Erythroblast (primary cell): ENCODE data around the gene UGT2A2.

Source experiments
- DNase-seq, 2 experiments: peaks; one replicate each; lab custom pipeline; 2025; lab: John Stamatoyannopoulos, UW
- GATA1 ChIP-seq: IDR thresholded peaks from 2 replicates; pipeline ENCODE4 v1.6.1; 2011; ENCODE audit warnings: low read depth, mild to moderate bottlenecking, control low read depth, low read length, moderate library complexity
- POLR2A ChIP-seq: IDR thresholded peaks from 2 replicates; pipeline ENCODE4 v1.6.1; 2011; ENCODE audit warnings: mild to moderate bottlenecking, low read length

Gene UGT2A2

GRCh38 chr4:69610484-69610883 lies 29.0 kb downstream of the UGT2A2 start:
- no peak for DNase-seq
- TF ChIP-seq GATA1 = no peak
- no peak for TF ChIP-seq POLR2A

DNA sequence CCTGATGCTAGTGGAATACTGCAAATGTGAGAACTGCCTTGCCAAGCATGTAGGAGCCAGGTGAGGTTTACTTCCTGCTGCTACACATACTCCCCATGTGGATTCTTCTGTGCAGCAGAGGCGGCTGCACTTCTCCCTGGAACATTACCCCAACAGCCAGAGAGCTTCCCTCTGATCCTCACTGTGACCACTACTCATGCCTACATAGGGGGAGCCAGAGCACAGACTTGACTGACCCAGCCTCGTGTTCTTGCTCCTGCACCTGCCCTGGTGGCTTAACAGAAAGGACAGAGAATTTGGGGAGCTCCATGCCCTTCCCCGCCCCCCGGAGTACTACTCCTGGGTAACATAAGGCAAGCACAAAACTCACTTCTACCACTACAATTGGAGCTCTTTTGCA lies 38.4 kb downstream of the UGT2A2 start:
- no peak for TF ChIP-seq POLR2A
- no peak for TF ChIP-seq GATA1
- no peak for DNase-seq

DNA sequence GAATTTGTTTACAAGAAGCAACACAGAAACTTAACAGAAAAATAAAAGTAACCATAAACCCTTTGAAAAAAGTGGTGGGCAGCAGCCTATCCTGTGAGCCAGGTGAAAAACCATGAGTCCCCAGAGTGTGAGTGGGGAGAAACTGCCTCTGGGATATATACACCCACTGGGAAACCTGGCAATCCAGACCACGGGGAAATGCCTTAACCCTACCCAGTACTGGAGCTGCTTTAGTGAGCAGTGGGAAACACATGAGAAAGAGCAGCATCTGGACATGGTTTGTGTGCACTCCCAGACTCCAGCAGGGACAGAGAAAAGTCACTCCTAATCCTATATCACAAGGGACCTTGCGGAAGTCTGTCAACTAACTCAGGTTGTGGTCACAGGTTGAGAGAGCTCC lies 39.4 kb downstream of the UGT2A2 start:
- DNase-seq = no peak
- TF ChIP-seq POLR2A (no peak), GATA1 (no peak)

- TF ChIP-seq POLR2A = no peak
- no peak for TF ChIP-seq GATA1
- DNase-seq = no peak
Observed at GRCh38 chr4:69594382-69594781, 45.1 kb downstream of the UGT2A2 start.

DNA sequence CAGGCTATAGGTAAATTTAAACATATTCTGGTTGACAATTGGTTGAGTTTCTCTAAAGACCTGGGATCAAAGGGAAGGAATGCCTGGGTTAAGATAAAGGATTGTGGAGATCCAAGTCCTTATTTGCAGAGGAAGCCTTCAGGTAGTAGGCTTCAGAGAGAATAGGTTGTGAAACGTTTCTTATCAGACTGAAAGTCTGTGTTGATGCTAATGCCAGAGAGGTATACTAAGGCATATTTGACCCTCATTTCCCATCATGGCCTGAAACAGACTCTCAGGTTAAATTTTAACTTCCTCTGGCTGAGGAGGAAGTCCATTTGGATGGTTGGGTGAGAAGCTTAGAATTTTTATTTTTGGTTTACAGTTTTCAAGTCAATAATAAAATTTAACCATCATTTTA lies 48.1 kb downstream of the UGT2A2 start:
- DNase-seq = no peak
- TF ChIP-seq POLR2A (no peak), GATA1 (no peak)

DNA sequence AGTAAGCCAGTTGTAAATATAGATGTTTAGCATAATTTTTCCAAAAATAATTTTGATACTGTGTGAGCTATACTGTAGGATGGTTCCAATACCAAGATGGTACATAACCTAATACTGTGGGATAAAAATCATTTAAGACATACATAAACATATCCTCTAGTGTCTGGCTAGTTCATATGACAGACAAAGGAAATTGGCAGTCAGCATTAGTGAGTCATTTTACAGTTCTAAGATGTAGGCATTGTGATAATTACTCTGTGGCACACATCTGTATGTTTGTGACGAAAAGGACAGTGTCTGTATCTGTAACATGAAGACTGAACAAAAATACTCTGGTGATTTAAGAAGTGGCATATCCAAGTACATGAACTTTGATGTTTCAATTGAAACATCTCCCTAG lies 49.6 kb downstream of the UGT2A2 start:
- no peak for TF ChIP-seq POLR2A
- no peak for TF ChIP-seq GATA1
- no peak for DNase-seq

- TF ChIP-seq GATA1 (no peak), POLR2A (no peak)
- DNase-seq = no peak
Observed at GRCh38 chr4:69584135-69584534, 55.3 kb downstream of the UGT2A2 start.

GRCh38 chr4:69583543-69583942 lies 55.9 kb downstream of the UGT2A2 start:
- no peak for DNase-seq
- TF ChIP-seq GATA1 (no peak), POLR2A (no peak)

DNA sequence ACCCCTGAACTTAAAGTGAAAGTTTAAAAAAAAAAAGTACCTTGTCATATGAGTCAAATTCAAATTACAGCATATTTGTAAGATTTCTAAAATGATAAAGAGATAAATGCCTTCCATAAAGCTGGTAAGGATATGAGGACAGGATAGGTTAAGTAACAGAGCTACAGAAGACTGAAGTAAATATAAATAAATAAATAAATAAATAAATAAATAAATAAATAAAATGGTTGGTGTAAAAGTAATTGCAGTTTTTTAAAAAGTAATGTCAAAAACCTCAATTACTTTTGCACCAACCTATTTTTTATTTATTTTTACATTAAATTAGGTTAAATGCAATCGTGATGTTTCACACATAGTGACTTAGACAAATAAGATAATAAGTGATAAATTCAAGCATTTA lies 62.2 kb downstream of the UGT2A2 start:
- DNase-seq = no peak
- TF ChIP-seq POLR2A (no peak), GATA1 (no peak)

DNA sequence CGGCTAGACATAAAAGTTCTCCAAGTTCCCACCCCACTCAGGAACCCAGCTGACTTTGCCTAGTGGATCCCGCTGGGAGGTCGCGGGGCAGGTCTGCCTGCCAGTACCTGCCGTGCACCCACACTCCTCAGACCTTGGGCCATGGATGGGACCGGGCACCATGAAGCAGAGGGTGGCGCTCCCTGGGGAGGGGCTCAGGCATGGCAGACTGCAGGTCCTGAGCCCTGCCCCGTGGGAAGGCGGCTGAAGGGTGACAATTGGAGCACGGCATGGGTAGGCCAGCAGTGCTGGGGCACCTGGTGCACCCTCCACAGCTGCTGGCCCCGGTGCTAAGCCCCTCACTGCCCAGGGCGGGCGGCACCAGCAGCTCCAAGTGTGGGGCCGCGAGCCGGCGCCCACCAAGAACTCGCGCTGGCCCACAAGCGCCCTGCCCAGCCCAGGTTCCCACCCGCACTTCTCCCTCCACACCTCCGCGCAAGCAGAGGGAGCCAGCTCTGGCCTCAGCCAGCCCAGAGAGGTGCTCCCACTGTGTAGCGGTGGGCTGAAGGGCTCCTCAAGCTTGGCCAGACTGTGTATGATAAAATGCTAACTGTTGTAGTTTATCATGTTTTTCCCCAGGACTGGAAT lies 63.1 kb downstream of the UGT2A2 start:
- TF ChIP-seq POLR2A = no peak
- TF ChIP-seq GATA1 = no peak
- no peak for DNase-seq

- DNase-seq = no peak
- TF ChIP-seq GATA1 (no peak), POLR2A (no peak)
Observed at GRCh38 chr4:69568787-69569186, 70.7 kb downstream of the UGT2A2 start.

DNA sequence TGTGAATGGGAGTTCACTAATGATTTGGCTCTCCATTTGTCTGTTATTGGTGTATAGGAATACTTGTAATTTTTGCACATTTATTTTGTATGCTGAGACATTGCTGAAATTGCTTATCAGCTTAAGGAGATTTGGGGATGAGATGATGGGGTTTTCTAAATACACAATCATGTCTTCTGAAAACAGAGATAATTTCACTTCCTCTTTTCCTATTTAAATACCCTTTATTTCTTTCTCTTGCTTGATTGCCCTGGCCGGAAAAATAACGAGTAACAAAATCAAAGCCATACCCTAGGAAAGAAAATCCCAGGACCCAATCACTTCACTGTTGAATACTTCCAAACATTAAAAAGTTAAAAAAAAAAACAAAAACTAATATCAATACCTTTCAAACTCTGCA lies 76.0 kb downstream of the UGT2A2 start:
- no peak for DNase-seq
- TF ChIP-seq POLR2A (no peak), GATA1 (no peak)

DNA sequence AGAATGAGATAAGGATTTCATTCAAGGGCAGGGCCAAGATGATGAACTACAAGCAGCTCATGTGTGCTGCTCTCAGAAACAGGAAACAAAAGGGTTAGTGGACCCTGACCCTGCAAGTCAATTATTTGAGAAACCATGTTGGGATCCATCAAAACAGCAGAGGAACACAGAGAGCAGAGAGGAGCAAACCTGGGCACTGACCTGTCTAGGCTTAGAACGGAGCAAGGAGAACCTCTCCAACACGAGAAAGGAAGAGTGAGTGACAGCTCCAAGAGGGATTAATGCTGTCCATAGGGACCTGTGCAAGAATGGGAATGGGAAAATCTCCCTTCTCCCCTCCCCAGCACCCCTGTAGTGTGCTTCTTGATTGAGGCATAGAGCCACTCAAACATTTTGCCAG lies 89.8 kb downstream of the UGT2A2 start:
- DNase-seq = no peak
- TF ChIP-seq POLR2A (no peak), GATA1 (no peak)

DNA sequence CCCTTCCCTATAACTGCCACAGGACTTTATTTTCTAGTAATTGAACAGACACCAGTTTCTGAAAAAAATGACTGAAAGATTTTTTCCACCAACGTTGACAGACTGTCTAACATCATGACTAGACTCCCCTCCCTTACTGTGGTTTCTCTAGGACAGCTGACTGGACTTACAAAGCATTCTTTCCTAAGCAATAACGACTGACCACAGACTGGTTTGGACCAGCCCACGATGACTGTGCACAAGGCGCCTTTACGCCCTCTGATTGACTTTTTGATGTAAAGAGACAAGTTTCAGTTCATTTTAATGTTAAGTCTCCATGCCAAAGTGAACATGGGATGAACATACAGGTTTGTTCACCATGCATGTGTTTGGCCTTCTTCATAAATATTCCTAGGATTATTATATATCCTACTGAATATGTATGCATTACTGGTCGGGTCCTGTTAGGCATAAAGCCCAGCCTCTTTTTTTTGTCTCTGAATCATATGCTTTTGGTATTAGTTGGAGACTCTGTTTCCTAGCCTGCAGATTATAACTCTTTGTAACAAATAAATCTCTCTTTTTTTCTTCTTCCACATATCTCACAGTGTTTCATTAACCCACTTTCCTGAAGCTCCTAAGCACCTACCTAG lies 93.2 kb downstream of the UGT2A2 start:
- no peak for TF ChIP-seq GATA1
- TF ChIP-seq POLR2A = no peak
- DNase-seq = peak in 1 of 2 experiments; percentile 2
